IPS-20b (cell line): Measurements from ENCODE around the gene CIAO2B.

ENCODE experiments used
- H3K27ac ChIP-seq: one replicate; pipeline ENCODE4 v1.5.1; 2013; ENCODE audit warnings: low read length
- H3K27me3 ChIP-seq: 2 replicates; pipeline ENCODE4 v1.6.1; 2013; ENCODE audit warnings: mild to moderate bottlenecking, low read length, inconsistent platforms; ENCODE audit not compliant: insufficient read depth
- H3K36me3 ChIP-seq: 2 replicates; pipeline ENCODE4 v1.6.1; 2013; ENCODE audit warnings: low read depth, mild to moderate bottlenecking, inconsistent platforms, low read length, moderate library complexity; ENCODE audit not compliant: insufficient read depth
- H3K4me1 ChIP-seq: 2 replicates; pipeline ENCODE4 v1.6.1; 2013; ENCODE audit warnings: mild to moderate bottlenecking, control low read depth, inconsistent platforms, low read length, moderate library complexity; ENCODE audit not compliant: insufficient read depth
- H3K4me3 ChIP-seq: 2 replicates; pipeline ENCODE4 v1.5.1; 2013; ENCODE audit warnings: mild to moderate bottlenecking, low read length, inconsistent platforms
- H3K9ac ChIP-seq: 2 replicates; pipeline ENCODE4 v1.6.1; 2013; ENCODE audit warnings: low read depth, mild to moderate bottlenecking, inconsistent platforms, low read length, moderate library complexity
- H3K9me3 ChIP-seq: 2 replicates; pipeline ENCODE4 v1.6.1; 2013; ENCODE audit warnings: mild to moderate bottlenecking, low read depth, low read length, inconsistent platforms; ENCODE audit not compliant: insufficient read depth

The CIAO2B gene

GRCh38 chr16:66923247-66923731 is 10.9 kb downstream of the CIAO2B start:
- Histone ChIP-seq H3K9me3 (no peaks in the 10 kb centered on the region), H3K27ac (no peak overlapping the region), H3K4me1 (no peaks in the 10 kb centered on the region), H3K9ac (no peak overlapping the region), H3K27me3 (peaks cover 72% of the 10 kb centered on the region), H3K4me3 (no peak overlapping the region), H3K36me3 (no peaks in the 10 kb centered on the region)

GRCh38 chr16:66921729-66922450 is 12.3 kb downstream of the CIAO2B start:
- H3K4me1 ChIP-seq, result no peaks in the 10 kb centered on the region
- no peaks in the 10 kb centered on the region for H3K9me3 ChIP-seq
- H3K4me3 ChIP-seq, result no peak overlapping the region
- H3K27me3 ChIP-seq, result peaks cover 62% of the 10 kb centered on the region
- no peak overlapping the region for H3K9ac ChIP-seq
- H3K36me3 ChIP-seq, result no peaks in the 10 kb centered on the region
- H3K27ac ChIP-seq, result no peak overlapping the region

- Histone ChIP-seq H3K4me1 (no peaks in the 10 kb centered on the region), H3K27ac (no peak overlapping the region), H3K4me3 (no peak overlapping the region), H3K9ac (no peak overlapping the region), H3K27me3 (peaks cover 60% of the 10 kb centered on the region), H3K36me3 (no peaks in the 10 kb centered on the region), H3K9me3 (no peaks in the 10 kb centered on the region)
Observed at GRCh38 chr16:66920924-66921680, 13.1 kb downstream of the CIAO2B start.

- Histone ChIP-seq H3K4me1 (no peaks in the 10 kb centered on the region), H3K27me3 (peaks cover 53% of the 10 kb centered on the region), H3K36me3 (no peaks in the 10 kb centered on the region), H3K27ac (no peak overlapping the region), H3K9me3 (no peaks in the 10 kb centered on the region), H3K9ac (no peak overlapping the region), H3K4me3 (no peak overlapping the region)
Observed at GRCh38 chr16:66920299-66920590, 14.0 kb downstream of the CIAO2B start.

- H3K9me3 ChIP-seq, result no peaks in the 10 kb centered on the region
- H3K27me3 ChIP-seq, result peaks cover 48% of the 10 kb centered on the region
- H3K4me1 ChIP-seq, result no peaks in the 10 kb centered on the region
- H3K36me3 ChIP-seq, result no peaks in the 10 kb centered on the region
- no peak overlapping the region for H3K27ac ChIP-seq
- no peak overlapping the region for H3K9ac ChIP-seq
- H3K4me3 ChIP-seq, result no peak overlapping the region
Observed at GRCh38 chr16:66919569-66920298, 14.5 kb downstream of the CIAO2B start.

- H3K27me3 ChIP-seq, result peaks cover 41% of the 10 kb centered on the region
- H3K36me3 ChIP-seq, result no peaks in the 10 kb centered on the region
Observed at GRCh38 chr16:66918803-66919568, 15.2 kb downstream of the CIAO2B start, which contains the start of gene CDH16. TSS of gene CDH16 (minus strand) at chr16:66918885. CDS start at chr16:66918065, 820 bp downstream.

GRCh38 chr16:66918355-66918754 is 15.8 kb downstream of the CIAO2B start:
- H3K9ac ChIP-seq, result no peak overlapping the region
- no peak overlapping the region for H3K4me3 ChIP-seq
- no peaks in the 10 kb centered on the region for H3K36me3 ChIP-seq
- peaks cover 34% of the 10 kb centered on the region for H3K27me3 ChIP-seq
- H3K27ac ChIP-seq, result no peak overlapping the region
- H3K9me3 ChIP-seq, result no peaks in the 10 kb centered on the region
- no peaks in the 10 kb centered on the region for H3K4me1 ChIP-seq

More at GRCh38 chr16:66918803-66919568, 15.2 kb downstream of the CIAO2B start, which contains the start of gene CDH16:
- H3K27ac ChIP-seq, result no peak within 1 kb of the TSS
- H3K4me3 ChIP-seq, result no peak within 1 kb of the TSS
- no peaks in the 10 kb centered on the region for H3K9me3 ChIP-seq
- no peak within 1 kb of the TSS for H3K9ac ChIP-seq
- no peaks in the 10 kb centered on the region for H3K4me1 ChIP-seq

- no peaks in the 10 kb centered on the region for H3K36me3 ChIP-seq
- H3K4me3 ChIP-seq, result no peak overlapping the region
- H3K9me3 ChIP-seq, result no peaks in the 10 kb centered on the region
- H3K9ac ChIP-seq, result no peak overlapping the region
- H3K27me3 ChIP-seq, result peaks cover 29% of the 10 kb centered on the region
- H3K27ac ChIP-seq, result no peak overlapping the region
- no peaks in the 10 kb centered on the region for H3K4me1 ChIP-seq
Observed at GRCh38 chr16:66917741-66918140, 16.5 kb downstream of the CIAO2B start.

GRCh38 chr16:66916518-66916917 is 17.7 kb downstream of the CIAO2B start:
- H3K4me1 ChIP-seq, result no peaks in the 10 kb centered on the region
- H3K9ac ChIP-seq, result no peak overlapping the region
- H3K27ac ChIP-seq, result no peak overlapping the region
- no peaks in the 10 kb centered on the region for H3K36me3 ChIP-seq
- peaks cover 29% of the 10 kb centered on the region for H3K27me3 ChIP-seq
- H3K4me3 ChIP-seq, result no peak overlapping the region
- no peaks in the 10 kb centered on the region for H3K9me3 ChIP-seq

- no peaks in the 10 kb centered on the region for H3K4me1 ChIP-seq
- no peaks in the 10 kb centered on the region for H3K9me3 ChIP-seq
- no peak overlapping the region for H3K9ac ChIP-seq
- H3K36me3 ChIP-seq, result no peaks in the 10 kb centered on the region
- H3K4me3 ChIP-seq, result no peak overlapping the region
- no peak overlapping the region for H3K27ac ChIP-seq
- H3K27me3 ChIP-seq, result peaks cover 18% of the 10 kb centered on the region
Observed at GRCh38 chr16:66915041-66915440, 19.2 kb downstream of the CIAO2B start.

- Histone ChIP-seq H3K9ac (no peak overlapping the region), H3K36me3 (no peaks in the 10 kb centered on the region), H3K4me1 (no peaks in the 10 kb centered on the region), H3K27ac (no peak overlapping the region), H3K4me3 (no peak overlapping the region), H3K9me3 (no peaks in the 10 kb centered on the region), H3K27me3 (peaks cover 14% of the 10 kb centered on the region)
Observed at GRCh38 chr16:66914541-66914940, 19.7 kb downstream of the CIAO2B start.
